Retina (tissue), 1 donor: ENCODE results near the gene OR6N2.

Source experiments
- DNase-seq: peaks from one replicate; pipeline ENCODE4 v3.0.0-alpha.2; 2016

The OR6N2 gene

DNA sequence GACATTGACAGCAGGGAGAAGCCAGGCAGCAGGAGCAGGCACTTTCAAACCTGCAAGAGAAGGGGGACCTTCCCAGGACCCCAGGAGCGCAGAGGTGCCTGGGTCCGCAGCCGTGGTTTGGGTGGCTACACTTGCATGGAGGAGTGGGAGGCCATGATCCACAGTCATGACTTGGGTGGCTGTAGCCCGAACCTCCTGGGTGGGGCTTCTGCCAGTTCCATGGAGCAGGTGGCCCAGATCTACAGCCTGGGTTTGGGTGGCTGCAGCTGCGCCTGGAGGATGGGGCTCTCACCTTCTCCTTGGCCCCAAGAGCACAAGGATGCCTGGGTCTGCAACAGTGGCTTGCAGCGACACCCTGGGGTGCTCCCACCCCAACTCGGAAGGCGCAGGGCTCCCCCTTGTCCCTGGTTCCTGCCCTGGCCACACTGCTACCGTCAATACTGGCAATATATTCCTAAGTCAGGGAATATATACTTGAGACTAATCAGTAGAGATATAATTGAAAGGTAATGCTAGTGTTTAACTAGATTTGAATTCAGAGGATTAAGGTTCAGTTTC lies 28.8 kb downstream of the OR6N2 start:
- DNase-seq = no peak

DNA sequence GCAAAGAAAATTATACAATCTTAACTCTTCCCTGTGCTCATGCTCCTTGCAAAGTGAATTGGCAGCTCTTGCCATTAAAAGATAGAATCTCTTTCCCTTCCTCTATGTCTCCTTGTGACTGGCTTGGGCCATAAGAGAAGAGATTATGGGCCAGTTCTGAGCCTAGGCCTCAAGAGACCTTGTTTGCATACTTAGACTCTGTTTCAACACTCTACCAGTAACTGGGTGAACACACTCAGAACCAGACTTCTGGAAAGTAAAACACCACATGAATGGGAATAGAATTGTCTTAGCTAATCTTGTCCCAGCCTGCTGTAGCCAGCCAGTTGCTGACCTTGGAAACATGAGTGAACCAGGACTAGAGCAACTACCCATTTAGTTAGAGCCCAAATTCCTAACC lies 45.2 kb downstream of the OR6N2 start:
- DNase-seq = no peak

DNA sequence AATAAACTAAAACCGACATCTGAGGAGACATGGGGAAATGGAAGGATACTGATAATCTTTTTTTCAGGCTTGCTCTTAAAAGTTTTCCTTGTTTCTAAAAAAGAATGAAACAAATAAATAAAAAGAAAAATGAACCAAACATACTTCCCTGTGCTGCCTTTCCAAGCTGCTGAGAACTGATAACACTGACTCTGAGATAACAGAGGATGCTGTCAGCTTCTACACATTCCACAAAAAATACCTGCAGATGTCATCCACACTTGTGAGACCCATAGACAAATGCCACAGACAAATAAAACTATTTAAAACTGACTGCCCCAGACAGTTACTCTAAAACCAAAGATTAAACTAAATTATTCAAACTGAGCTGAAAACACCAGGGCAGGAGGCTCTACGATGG lies 48.5 kb downstream of the OR6N2 start:
- no peak for DNase-seq

DNA sequence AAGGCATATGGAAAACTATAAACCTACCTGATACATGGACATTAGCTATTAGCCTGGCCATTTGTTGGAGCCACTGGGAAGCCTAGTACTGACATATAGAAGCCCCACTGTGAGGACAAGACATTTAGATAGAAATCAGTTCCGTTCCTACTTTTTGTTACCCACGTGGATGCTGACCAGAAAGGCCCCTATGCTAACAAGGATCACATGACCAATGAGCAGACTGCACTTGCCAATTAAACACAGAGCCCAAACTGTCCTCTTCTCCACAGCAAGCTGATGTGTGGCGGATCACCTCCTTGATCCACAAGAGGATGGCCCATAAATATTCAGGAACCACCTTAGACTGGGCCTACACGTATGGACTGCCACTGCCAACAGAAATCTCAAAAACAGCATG lies 49.3 kb downstream of the OR6N2 start:
- no peak for DNase-seq

DNA sequence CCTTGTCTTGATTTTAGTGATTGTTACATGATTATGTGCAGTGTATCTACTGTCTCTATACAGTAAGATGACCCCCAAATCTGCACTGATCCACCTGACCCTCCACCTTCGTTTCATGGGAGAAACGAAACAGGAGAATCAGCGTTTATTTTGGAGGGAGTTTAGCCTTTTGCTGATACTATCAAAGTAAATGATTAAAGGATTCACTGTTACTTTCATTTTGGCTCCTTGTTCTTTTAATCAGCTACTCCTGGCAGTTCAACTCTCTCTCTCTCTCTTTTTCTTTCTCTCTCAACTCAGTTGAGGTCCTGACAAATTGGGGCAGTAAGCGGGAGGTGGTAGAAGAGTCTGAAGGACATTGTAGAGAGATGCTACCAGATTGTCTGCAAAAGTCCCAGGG lies 50.6 kb downstream of the OR6N2 start:
- no peak for DNase-seq

DNA sequence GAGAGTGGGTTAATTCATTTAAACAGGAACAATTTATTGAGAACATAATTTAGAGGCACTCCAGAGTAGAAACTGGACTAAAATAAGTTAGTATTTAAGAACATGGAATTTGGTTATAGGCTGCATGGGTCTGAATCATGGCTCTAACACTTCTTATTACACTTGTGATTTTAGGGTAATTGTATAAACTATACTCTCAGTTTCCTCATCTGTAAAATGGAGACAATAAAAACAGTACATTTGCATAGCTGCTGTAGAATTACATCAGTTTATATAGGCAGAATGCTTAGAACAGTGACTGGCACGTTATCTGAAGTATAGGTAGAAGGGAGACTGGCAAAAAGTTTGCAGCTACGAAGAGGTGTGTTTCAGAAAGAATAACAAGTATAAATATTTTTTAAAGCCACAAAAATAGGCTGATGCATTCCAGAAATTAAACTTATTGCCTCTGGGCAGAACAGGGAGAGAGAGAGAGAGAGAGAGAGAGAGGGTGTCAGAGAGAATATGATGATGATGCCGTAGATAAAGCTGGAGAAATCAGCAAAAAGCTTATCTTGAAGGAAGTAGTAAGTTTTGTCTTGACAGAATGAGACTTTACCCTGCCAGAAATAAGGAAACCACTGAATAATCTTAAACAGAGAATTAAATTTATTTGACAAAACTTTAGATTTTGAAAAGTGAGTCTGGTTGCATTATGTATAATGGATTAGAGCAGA lies 52.3 kb downstream of the OR6N2 start:
- DNase-seq = no peak

DNA sequence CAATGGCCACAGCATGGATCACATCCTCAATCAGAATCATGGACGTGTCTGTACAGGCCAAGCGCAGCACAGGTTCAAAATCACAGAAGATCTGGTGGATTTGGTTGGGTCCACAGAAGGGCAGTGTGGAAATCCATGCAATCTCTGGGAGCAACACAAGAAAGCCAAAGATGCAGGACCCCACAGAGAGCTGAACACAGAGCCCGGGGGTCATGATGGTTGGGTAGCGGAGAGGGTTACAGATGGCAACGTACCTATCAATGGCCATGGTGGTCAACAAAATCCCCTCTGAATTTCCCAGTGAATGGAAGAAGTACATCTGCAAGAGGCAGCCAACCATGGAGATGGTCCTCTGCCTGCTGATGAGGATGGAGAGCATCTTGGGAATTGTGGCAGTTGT lies 56.6 kb downstream of the OR6N2 start:
- DNase-seq = no peak
